OCI-LY1 (cell line): ENCODE data around the gene STEAP2.

Experiments
- H2AFZ ChIP-seq: fragments of 200-600 bp; sonication (generic), shearing (Covaris generic); 2 replicates; pipeline ENCODE4 v1.6.0; 2014; ENCODE audit warnings: antibody characterized with exemption, mild to moderate bottlenecking, low read length
- H3F3A ChIP-seq: fragments of 200-600 bp; sonication (generic), shearing (Covaris generic); 2 replicates; pipeline ENCODE4 v1.6.0; 2014; ENCODE audit warnings: mild to moderate bottlenecking, antibody characterized with exemption, low read length, moderate library complexity; ENCODE audit not compliant: insufficient read depth
- H3K27ac ChIP-seq: fragments of 200-600 bp; sonication (generic); 2 replicates; pipeline ENCODE4 v1.5.1; 2014; ENCODE audit warnings: low read length, mixed run types, mild to moderate bottlenecking, low read depth; ENCODE audit not compliant: poor library complexity, severe bottlenecking
- H3K27me3 ChIP-seq: fragments of 200-600 bp; sonication (generic); 2 replicates; pipeline ENCODE4 v1.6.0; 2014; ENCODE audit warnings: antibody characterized with exemption, mild to moderate bottlenecking, low read length, moderate library complexity; ENCODE audit not compliant: insufficient read depth
- H3K36me3 ChIP-seq: fragments of 200-600 bp; sonication (generic); 2 replicates; pipeline ENCODE4 v1.6.1; 2014; ENCODE audit warnings: mild to moderate bottlenecking, antibody characterized with exemption, low read length, moderate library complexity, mixed read lengths; ENCODE audit not compliant: insufficient read depth
- H3K4me1 ChIP-seq: fragments of 200-600 bp; sonication (generic); 2 replicates; pipeline ENCODE4 v1.5.1; 2014; ENCODE audit warnings: mild to moderate bottlenecking, low read length, moderate library complexity; ENCODE audit not compliant: insufficient read depth, severe bottlenecking
- H3K4me2 ChIP-seq: fragments of 200-600 bp; sonication (generic), shearing (Covaris generic); 2 replicates; pipeline ENCODE4 v1.6.1; 2014; ENCODE audit warnings: low read length
- H3K4me3 ChIP-seq: fragments of 200-600 bp; sonication (generic); 2 replicates; pipeline ENCODE4 v1.5.1; 2014; ENCODE audit warnings: low read length, low read depth, mild to moderate bottlenecking, mixed read lengths; ENCODE audit not compliant: poor library complexity, severe bottlenecking
- H3K79me2 ChIP-seq: fragments of 200-600 bp; shearing (Covaris generic); 2 replicates; pipeline ENCODE4 v1.6.1; 2016; ENCODE audit warnings: mixed run types, low read length, mixed read lengths; ENCODE audit not compliant: insufficient read depth
- H3K9ac ChIP-seq: fragments of 200-600 bp; sonication (generic), shearing (Covaris generic); 2 replicates; pipeline ENCODE4 v1.6.1; 2014; ENCODE audit warnings: mild to moderate bottlenecking, low read length, mixed read lengths
- H3K9me2 ChIP-seq: fragments of 200-600 bp; sonication (generic), shearing (Covaris generic); 2 replicates; pipeline ENCODE4 v1.6.1; 2014; ENCODE audit warnings: low read depth, mild to moderate bottlenecking, low read length, mixed read lengths
- H3K9me3 ChIP-seq: fragments of 200-600 bp; shearing (Covaris generic); 2 replicates; pipeline ENCODE4 v1.6.1; 2014; ENCODE audit warnings: low read length, mixed read lengths
- H4K20me1 ChIP-seq: fragments of 200-600 bp; sonication (generic), shearing (Covaris generic); 2 replicates; pipeline ENCODE4 v1.6.0; 2016; ENCODE audit warnings: mild to moderate bottlenecking, low read length; ENCODE audit not compliant: insufficient read depth
- CTCF ChIP-seq: fragments of 200-600 bp; sonication (generic), shearing (Covaris generic); IDR thresholded peaks from 2 replicates; pipeline ENCODE4 v1.5.1; 2017; ENCODE audit warnings: mild to moderate bottlenecking, antibody characterized with exemption, low read length, moderate library complexity, mixed read lengths
- EZH2 ChIP-seq: fragments of 200-600 bp; sonication (generic), shearing (Covaris generic); IDR thresholded peaks from 2 replicates; pipeline ENCODE4 v1.8.0; 2017; ENCODE audit warnings: borderline replicate concordance, mixed run types, mild to moderate bottlenecking, antibody characterized with exemption, low read length, moderate library complexity, mixed read lengths

The STEAP2 gene

DNA sequence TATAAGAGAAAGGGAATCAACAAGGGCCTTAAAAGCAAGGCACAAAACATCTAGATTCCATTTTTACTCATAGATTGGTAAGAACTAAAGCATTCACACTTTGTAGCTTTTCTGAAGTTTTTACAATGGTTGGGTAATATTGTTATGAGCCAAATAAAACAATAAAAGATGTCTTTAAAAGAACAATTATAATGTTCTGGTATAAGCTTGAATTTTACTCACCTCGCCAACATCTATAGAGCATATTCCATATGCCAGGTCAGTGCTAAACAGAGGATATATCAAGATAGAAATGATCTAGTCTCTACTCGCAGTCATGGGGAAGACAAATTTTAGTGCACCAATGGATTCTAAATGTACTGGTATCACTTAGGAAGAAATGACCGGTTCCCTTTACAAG is 45.4 kb upstream of the STEAP2 start:
- Histone ChIP-seq H4K20me1 (no peaks in the 10 kb centered on the region), H3K27ac (no peak overlapping the region), H3K9me3 (no peaks in the 10 kb centered on the region), H3K9ac (no peak overlapping the region), H2AFZ (no peak overlapping the region), H3K36me3 (no peaks in the 10 kb centered on the region), H3K79me2 (no peaks in the 10 kb centered on the region), H3K4me2 (no peak overlapping the region), H3K4me3 (no peak overlapping the region), H3K27me3 (no peaks in the 10 kb centered on the region), H3K4me1 (no peaks in the 10 kb centered on the region), H3K9me2 (no peaks in the 10 kb centered on the region; the same call in 1 of the 2 replicates), H3F3A (no peaks in the 10 kb centered on the region)
- TF ChIP-seq CTCF (no peak), EZH2 (no peak)

DNA sequence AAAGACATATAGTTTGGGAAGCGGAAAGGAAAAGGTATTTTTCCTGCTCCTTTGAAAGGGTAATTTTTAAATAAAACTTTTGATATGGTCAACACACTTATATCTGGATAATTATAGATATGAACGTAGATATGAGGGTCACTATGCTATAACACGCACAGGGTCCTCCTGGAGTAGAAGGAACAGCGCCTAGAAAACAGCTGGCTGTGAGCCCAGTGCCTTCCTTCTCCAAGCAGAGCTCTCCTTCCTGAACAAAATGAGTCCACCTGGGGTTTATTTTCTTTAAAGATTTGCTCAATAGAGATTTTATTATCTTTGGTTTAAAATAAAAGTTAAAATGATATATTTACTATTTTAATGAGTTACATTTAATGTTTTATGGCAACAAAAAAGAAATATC is 44.2 kb upstream of the STEAP2 start:
- no peak overlapping the region for H3K27ac ChIP-seq
- no peaks in the 10 kb centered on the region for H3K9me3 ChIP-seq

GRCh38 chr7:90169891-90170290 is 41.6 kb upstream of the STEAP2 start:
- no peak overlapping the region for H3K27ac ChIP-seq
- H2AFZ ChIP-seq = no peak overlapping the region
- H3F3A ChIP-seq = no peaks in the 10 kb centered on the region
- H4K20me1 ChIP-seq = no peaks in the 10 kb centered on the region
- no peaks in the 10 kb centered on the region; the same call in 1 of the 2 replicates for H3K9me2 ChIP-seq
- no peak overlapping the region for H3K4me3 ChIP-seq
- H3K36me3 ChIP-seq = no peaks in the 10 kb centered on the region
- no peaks in the 10 kb centered on the region for H3K4me1 ChIP-seq
- no peaks in the 10 kb centered on the region for H3K27me3 ChIP-seq
- H3K9ac ChIP-seq = no peak overlapping the region
- no peak overlapping the region for H3K4me2 ChIP-seq
- no peak for TF ChIP-seq EZH2
- TF ChIP-seq CTCF = no peak
- H3K9me3 ChIP-seq = no peaks in the 10 kb centered on the region
- no peaks in the 10 kb centered on the region for H3K79me2 ChIP-seq

More for the DNA sequence above, 44.2 kb upstream of the STEAP2 start:
- Histone ChIP-seq H3K9ac (no peak overlapping the region), H3K36me3 (no peaks in the 10 kb centered on the region), H3K9me2 (no peaks in the 10 kb centered on the region; the same call in 1 of the 2 replicates), H3K4me2 (no peak overlapping the region), H3K79me2 (no peaks in the 10 kb centered on the region), H3F3A (no peaks in the 10 kb centered on the region), H3K4me1 (no peaks in the 10 kb centered on the region), H3K27me3 (no peaks in the 10 kb centered on the region), H2AFZ (no peak overlapping the region), H3K4me3 (no peak overlapping the region), H4K20me1 (no peaks in the 10 kb centered on the region)
- no peak for TF ChIP-seq EZH2
- TF ChIP-seq CTCF = no peak
